A673 (cell line): ENCODE results near the gene CCDC33.

Source experiments
- EZH2 ChIP-seq: fragments of 200-600 bp; sonication (generic); IDR thresholded peaks from 2 replicates; pipeline ENCODE4 v1.6.1; 2017; ENCODE audit warnings: borderline replicate concordance, low read depth, mild to moderate bottlenecking, mixed read lengths, antibody characterized with exemption, low read length; ENCODE audit not compliant: poor library complexity, severe bottlenecking
- TF ChIP-seq, protein P1 (sequence below): fragments of 300-800, 200-600 bp; sonication (generic); conservative IDR thresholded peaks from 2 replicates; pipeline ENCODE4 v1.5.1; 2017; ENCODE audit warnings: low read depth, mild to moderate bottlenecking, antibody characterized with exemption, low read length, moderate library complexity, mixed read lengths

- TF ChIP-seq, protein P1, sequence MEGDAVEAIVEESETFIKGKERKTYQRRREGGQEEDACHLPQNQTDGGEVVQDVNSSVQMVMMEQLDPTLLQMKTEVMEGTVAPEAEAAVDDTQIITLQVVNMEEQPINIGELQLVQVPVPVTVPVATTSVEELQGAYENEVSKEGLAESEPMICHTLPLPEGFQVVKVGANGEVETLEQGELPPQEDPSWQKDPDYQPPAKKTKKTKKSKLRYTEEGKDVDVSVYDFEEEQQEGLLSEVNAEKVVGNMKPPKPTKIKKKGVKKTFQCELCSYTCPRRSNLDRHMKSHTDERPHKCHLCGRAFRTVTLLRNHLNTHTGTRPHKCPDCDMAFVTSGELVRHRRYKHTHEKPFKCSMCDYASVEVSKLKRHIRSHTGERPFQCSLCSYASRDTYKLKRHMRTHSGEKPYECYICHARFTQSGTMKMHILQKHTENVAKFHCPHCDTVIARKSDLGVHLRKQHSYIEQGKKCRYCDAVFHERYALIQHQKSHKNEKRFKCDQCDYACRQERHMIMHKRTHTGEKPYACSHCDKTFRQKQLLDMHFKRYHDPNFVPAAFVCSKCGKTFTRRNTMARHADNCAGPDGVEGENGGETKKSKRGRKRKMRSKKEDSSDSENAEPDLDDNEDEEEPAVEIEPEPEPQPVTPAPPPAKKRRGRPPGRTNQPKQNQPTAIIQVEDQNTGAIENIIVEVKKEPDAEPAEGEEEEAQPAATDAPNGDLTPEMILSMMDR: no peak
- no peak for TF ChIP-seq EZH2
Observed at GRCh38 chr15:74250266-74250665, 14.1 kb downstream of the CCDC33 start.
